GM12878 (cell line): ENCODE measurements around the gene BORCS6. TPM values are rescaled to one million over a fixed set of nuclear protein-coding genes. Genes with fewer than 3 reads are reported as not detected.

ENCODE experiments used
- CEBPB ChIP-seq, 2 experiments: fragments of 150-350 bp in 1 of 2; IDR thresholded peaks; 2 replicates each; pipeline ENCODE4 v1.6.1; 2012 to 2014; ENCODE audit warnings: low read depth in 2 of 2, low read length in 2 of 2, borderline replicate concordance in 1 of 2, inconsistent platforms in 1 of 2
- DPF2 ChIP-seq: fragments of 450-650 bp; IDR thresholded peaks from 2 replicates; pipeline ENCODE4 v1.6.1; 2017; ENCODE audit warnings: mild to moderate bottlenecking
- IKZF1 ChIP-seq: fragments of 450-650 bp; conservative IDR thresholded peaks from 2 replicates; pipeline ENCODE4 v1.6.1; 2017; ENCODE audit warnings: antibody characterized with exemption, mild to moderate bottlenecking
- SMARCA5 ChIP-seq: fragments of 450-650 bp; IDR thresholded peaks from 2 replicates; pipeline ENCODE4 v1.6.1; 2017; ENCODE audit warnings: mild to moderate bottlenecking
- SPI1 ChIP-seq: IDR thresholded peaks from 2 replicates; pipeline ENCODE4 v1.6.1; 2011; ENCODE audit warnings: low read depth, mild to moderate bottlenecking, low read length, moderate library complexity, borderline replicate concordance; ENCODE audit not compliant: insufficient read depth
- polyA plus RNA-seq, 11 experiments: library from polyadenylated mRNA; depleted of rRNA in 4 of 11; unstranded in 6 of 11; stranded (reverse) in 5 of 11; fragments of >200 nt; fragmentation: Nextera tagmentation in 4 of 11; fragmentation: Illumina TruSeq in 1 of 11; extraction: Ambion mirVana in 4 of 11; extraction: Trizol in 1 of 11; gene quantifications; 1 replicate in 1 of 11; 2 replicates in 10 of 11; pipeline versions ENCODE4 v1.2.1 to v1.2.3, GENCODE V29; 2011 to 2016; ENCODE audit warnings: inconsistent platforms in 2 of 11, missing spikeins in 2 of 11, low read depth in 1 of 11
- total RNA-seq, 4 experiments: library from RNA; depleted of rRNA in 3 of 4; stranded (reverse); fragments of >200 nt in 3 of 4; fragmentation: Illumina TruSeq in 1 of 4; extraction: Trizol in 1 of 4; gene quantifications; 2 replicates each; pipeline versions ENCODE4 v1.2.1 to v1.2.3, GENCODE V29; 2013 to 2021
- TF ChIP-seq, protein P1 (sequence below): fragments of 450-650 bp; IDR thresholded peaks from 2 replicates; pipeline ENCODE4 v1.6.1; 2017; ENCODE audit warnings: mild to moderate bottlenecking, low read depth, inconsistent platforms; ENCODE audit not compliant: poor library complexity, severe bottlenecking
- TF ChIP-seq, protein P2 (sequence below): fragments of 450-650 bp; formaldehyde crosslinking; IDR thresholded peaks from 2 replicates; pipeline ENCODE4 v1.5.0; 2022; ENCODE audit warnings: mild to moderate bottlenecking, missing genetic modification characterization

The BORCS6 gene
- total and polyA plus RNA-seq, 10 of the 15 experiments (the other 5 are each of a cell fraction or from before 2014, with no cell fraction given) = 0.37 to 14.1 (median 6.7) TPM

DNA sequence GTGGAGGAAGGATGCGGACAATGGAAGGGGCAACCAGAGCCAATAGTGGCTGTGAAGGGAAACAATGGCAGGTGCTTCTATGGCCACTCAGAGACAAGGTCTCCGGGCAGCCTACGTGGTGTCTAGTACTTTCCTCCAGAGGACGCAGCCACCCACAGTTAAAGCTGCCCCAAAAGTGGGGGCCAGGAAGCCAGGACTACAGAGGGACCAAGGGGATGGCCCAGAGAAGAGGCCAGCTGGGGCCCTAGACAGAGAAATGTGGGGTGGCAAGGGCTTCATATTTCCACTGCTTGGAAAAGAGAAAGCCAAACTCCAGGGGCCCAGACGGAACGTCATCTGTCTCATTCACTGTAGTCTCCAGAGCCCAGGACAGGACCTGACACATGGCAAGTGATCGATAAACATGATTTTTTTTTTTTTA is 36.9 kb downstream of the BORCS6 start (continued):
- TF ChIP-seq, protein P1, sequence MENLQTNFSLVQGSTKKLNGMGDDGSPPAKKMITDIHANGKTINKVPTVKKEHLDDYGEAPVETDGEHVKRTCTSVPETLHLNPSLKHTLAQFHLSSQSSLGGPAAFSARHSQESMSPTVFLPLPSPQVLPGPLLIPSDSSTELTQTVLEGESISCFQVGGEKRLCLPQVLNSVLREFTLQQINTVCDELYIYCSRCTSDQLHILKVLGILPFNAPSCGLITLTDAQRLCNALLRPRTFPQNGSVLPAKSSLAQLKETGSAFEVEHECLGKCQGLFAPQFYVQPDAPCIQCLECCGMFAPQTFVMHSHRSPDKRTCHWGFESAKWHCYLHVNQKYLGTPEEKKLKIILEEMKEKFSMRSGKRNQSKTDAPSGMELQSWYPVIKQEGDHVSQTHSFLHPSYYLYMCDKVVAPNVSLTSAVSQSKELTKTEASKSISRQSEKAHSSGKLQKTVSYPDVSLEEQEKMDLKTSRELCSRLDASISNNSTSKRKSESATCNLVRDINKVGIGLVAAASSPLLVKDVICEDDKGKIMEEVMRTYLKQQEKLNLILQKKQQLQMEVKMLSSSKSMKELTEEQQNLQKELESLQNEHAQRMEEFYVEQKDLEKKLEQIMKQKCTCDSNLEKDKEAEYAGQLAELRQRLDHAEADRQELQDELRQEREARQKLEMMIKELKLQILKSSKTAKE = no peak
- no peak for TF ChIP-seq CEBPB (IDR thresholded peaks at IDR 0.05; ENCODE audit: borderline replicate concordance in 1 of 2, low read depth in 2 of 2, low read length in 2 of 2)
- no peak for TF ChIP-seq SMARCA5
- no peak for TF ChIP-seq SPI1
- no peak for TF ChIP-seq IKZF1
- TF ChIP-seq, protein P2, sequence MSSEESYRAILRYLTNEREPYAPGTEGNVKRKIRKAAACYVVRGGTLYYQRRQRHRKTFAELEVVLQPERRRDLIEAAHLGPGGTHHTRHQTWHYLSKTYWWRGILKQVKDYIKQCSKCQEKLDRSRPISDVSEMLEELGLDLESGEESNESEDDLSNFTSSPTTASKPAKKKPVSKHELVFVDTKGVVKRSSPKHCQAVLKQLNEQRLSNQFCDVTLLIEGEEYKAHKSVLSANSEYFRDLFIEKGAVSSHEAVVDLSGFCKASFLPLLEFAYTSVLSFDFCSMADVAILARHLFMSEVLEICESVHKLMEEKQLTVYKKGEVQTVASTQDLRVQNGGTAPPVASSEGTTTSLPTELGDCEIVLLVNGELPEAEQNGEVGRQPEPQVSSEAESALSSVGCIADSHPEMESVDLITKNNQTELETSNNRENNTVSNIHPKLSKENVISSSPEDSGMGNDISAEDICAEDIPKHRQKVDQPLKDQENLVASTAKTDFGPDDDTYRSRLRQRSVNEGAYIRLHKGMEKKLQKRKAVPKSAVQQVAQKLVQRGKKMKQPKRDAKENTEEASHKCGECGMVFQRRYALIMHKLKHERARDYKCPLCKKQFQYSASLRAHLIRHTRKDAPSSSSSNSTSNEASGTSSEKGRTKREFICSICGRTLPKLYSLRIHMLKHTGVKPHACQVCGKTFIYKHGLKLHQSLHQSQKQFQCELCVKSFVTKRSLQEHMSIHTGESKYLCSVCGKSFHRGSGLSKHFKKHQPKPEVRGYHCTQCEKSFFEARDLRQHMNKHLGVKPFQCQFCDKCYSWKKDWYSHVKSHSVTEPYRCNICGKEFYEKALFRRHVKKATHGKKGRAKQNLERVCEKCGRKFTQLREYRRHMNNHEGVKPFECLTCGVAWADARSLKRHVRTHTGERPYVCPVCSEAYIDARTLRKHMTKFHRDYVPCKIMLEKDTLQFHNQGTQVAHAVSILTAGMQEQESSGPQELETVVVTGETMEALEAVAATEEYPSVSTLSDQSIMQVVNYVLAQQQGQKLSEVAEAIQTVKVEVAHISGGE (CRISPR knock-in tag) = no peak
- no peak for TF ChIP-seq DPF2
